Measurements from ENCODE around the gene NCS1.

DNA sequence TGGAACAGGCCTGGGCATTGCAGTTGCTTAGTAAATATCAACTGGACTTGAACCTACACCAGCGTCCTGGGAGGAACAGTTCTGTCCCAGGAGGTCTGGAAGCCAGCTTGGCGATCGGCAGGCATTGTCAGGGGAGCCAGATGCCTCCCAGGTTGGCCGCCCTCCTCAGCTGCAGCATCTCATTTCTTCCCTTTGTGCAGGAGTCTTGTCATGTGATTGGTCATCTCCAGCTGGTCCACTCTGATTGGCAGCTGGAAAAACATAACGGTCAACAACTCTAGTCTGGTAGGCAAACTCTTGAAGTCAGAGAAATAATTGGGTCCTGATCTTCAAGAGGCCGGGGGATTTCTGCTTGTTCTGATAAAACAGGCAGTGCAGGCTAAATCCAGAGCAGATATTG, 29.6 kb upstream of the NCS1 start:
- TF ChIP-seq POLR2A (IDR thresholded peaks at IDR 0.05; ENCODE audit: low read depth, low read length) (no peak), POLR2AphosphoS5 (IDR thresholded peaks at IDR 0.05; ENCODE audit: low read depth, low read length) (no peak)

All from GM12892 (cell line).